ENCODE results near the gene IPO4. TPM values are rescaled to one million over a fixed set of nuclear protein-coding genes. Genes with fewer than 3 reads are reported as not detected.
A peak's percentile ranks its signal among the peaks of the same experiment; 100 is the strongest.

Gene IPO4
- total RNA-seq, 1 donor from 2014 or later = 14.9 TPM

DNA sequence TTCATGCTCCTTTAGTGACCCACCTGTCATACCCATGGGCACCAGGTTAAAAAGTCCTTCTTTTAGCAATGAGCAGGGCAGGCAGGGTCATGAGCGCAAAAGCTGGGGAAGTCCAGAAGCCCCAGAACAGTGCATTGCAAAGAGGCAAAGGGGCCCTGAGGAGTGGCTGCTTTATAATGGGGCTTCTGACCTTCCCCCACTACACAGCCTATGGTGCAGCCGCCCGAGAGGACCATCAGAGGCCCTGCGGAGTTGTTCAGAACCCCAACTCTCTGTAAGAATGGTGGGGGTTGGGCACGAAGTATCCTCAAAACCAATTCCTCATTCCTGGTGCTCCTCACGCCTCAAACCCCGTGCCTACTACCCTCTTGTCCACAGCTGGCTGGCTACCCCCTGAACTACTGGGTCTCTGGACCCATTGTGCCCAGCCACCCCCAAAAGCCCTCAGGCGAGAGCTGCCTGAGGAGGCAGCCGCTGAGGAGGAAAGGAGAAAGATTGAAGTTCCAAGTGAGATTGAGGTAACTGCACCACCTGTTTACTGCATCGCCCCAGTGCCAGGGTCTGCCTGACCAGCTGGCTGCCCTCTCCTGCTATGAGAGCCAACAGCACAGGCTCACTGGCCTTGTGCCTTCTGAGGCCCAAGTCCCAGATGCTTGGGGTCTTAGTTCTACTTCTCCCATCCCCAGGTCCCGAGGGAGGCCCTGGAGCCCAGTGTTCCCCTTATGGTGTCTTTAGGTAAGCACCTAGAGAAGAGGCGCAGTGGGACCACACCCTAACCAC is 10.0 kb downstream of the IPO4 start:
- intact Hi-C loops (cut with micrococcal nuclease) = no loop called here
- DNase-seq (no peak), ATAC-seq (no peak)

DNA sequence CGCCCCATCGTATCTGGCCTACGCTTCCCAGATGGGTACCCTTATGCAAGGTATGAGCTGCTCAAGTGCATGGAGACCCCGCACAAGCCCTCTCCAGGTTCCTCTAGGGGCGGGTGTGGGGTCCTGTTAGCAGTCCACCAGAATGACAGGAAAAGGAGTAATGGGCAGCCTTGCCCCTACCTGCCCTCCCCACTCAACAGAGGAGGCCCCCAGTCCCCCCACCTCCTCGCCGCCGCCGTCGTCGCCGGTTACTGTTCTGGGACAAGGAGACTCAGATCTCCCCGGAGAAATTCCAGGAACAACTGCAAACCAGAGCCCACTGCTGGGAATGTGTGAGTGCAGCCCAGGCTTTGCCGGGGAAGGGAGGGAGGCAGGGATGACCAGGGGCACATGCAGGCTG is 10.7 kb downstream of the IPO4 start:
- no peak for ATAC-seq
- no peak for DNase-seq
- intact Hi-C loops (cut with micrococcal nuclease) = no loop called here

GRCh38 chr14:24177041-24177825 is 11.4 kb downstream of the IPO4 start:
- ATAC-seq = no peak
- no peak for DNase-seq
- intact Hi-C loops (cut with micrococcal nuclease) = no loop called here

GRCh38 chr14:24176599-24176998 is 12.0 kb downstream of the IPO4 start:
- DNase-seq (no peak), ATAC-seq (no peak)
- intact Hi-C loops (cut with micrococcal nuclease) = no loop called here

- DNase-seq (no peak), ATAC-seq (no peak)
- intact Hi-C loops (cut with micrococcal nuclease) = no loop called here
Measured at GRCh38 chr14:24172871-24173281, 15.7 kb downstream of the IPO4 start.

DNA sequence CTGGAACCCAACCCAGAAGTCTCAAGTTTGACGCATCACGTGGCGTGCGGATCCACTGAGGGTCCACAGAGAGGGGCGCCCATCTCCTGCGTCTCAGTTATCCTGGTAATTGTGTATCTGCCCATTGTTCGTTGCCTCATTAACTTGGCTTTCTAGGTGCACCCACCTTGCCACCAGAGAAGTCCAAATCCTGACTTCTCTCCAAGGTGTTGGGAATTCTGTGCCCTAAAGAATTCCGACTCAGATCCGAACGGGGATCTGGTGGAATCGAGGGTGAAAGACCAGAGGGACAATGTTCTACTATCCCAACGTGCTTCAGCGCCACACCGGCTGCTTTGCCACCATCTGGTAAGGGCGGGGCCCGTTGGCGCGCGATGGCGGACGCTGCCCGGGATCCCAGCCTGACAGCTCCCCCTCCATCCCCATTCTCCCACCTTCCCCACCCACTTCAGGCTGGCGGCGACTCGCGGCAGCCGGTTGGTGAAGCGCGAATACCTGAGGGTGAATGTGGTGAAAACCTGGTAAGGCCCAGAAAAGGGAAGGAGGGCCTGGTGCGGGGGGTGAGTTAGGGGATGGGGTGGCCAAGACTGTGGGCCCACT is 16.3 kb downstream of the IPO4 start:
- intact Hi-C loops (cut with micrococcal nuclease) = no loop called here
- ATAC-seq (no peak), DNase-seq (no peak)

- ATAC-seq (peak; percentile 78), DNase-seq (peak; percentile 73)
- intact Hi-C loops (cut with micrococcal nuclease) = no loop called here
Measured at GRCh38 chr14:24171422-24172260, 17.0 kb downstream of the IPO4 start, which contains the start of gene REC8. Gene REC8 (plus strand): TSS chr14:24172080. CDS start chr14:24172553, 473 bp downstream.

- no peak for ATAC-seq
- no peak for DNase-seq
- intact Hi-C loops (cut with micrococcal nuclease) = no loop called here
Measured at GRCh38 chr14:24167469-24168114, 21.0 kb downstream of the IPO4 start.

- DNase-seq (peak; percentile 13), ATAC-seq (no peak)
- intact Hi-C loops (cut with micrococcal nuclease) = no loop called here
Measured at GRCh38 chr14:24165785-24166184, 22.8 kb downstream of the IPO4 start.

GRCh38 chr14:24164518-24164991 is 24.1 kb downstream of the IPO4 start:
- ATAC-seq (no peak), DNase-seq (peak; percentile 18)
- intact Hi-C loops (cut with micrococcal nuclease) = no loop called here

GRCh38 chr14:24162093-24162492 is 26.5 kb downstream of the IPO4 start:
- ATAC-seq = no peak
- DNase-seq = no peak
- intact Hi-C loops (cut with micrococcal nuclease) = no loop called here

GRCh38 chr14:24160850-24161804 is 27.5 kb downstream of the IPO4 start, which contains the start of gene IRF9:
Gene IRF9 (plus strand): TSS chr14:24161265. CDS start chr14:24162145, 880 bp downstream.
- peak; percentile 97 for DNase-seq
- intact Hi-C loops (cut with micrococcal nuclease) = no loop called here
- peak; percentile 93 for ATAC-seq

- intact Hi-C loops (cut with micrococcal nuclease) = no loop called here
- no peak for ATAC-seq
- DNase-seq = no peak
Measured at GRCh38 chr14:24160499-24160849, 28.1 kb downstream of the IPO4 start.

DNA sequence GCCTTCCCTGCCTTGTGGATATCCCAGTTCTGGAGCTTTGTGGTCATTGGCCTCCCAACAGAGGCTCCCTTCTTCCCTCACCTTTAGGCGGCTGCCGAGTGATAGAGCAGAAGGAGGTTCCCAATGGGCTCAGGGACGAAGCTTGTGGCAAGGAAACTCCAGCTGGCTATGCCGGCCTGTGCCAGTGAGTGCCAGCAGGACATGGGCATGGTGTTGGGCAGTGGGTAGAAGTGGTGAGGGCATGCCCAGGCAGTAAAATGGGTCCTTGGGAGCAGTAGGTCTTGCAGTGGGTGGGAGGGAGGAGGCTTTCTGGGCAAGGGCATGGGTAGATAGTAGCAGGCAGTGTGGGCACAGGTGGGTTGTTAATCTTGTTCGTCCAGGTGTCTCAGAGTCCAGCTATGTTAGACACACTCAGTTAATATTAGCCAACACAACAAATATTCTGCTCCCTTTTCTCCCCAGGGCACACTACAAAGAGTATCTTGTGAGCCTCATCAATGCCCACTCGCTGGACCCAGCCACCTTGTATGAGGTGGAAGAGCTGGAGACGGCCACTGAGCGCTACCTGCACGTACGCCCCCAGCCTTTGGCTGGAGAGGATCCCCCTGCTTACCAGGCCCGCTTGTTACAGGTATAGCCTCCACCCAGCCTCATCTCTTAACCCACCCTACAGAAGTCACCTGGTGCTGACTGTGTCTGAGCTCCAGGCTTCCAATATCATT is 28.7 kb downstream of the IPO4 start:
- intact Hi-C loops (cut with micrococcal nuclease) = no loop called here
- DNase-seq (no peak), ATAC-seq (no peak)

DNA sequence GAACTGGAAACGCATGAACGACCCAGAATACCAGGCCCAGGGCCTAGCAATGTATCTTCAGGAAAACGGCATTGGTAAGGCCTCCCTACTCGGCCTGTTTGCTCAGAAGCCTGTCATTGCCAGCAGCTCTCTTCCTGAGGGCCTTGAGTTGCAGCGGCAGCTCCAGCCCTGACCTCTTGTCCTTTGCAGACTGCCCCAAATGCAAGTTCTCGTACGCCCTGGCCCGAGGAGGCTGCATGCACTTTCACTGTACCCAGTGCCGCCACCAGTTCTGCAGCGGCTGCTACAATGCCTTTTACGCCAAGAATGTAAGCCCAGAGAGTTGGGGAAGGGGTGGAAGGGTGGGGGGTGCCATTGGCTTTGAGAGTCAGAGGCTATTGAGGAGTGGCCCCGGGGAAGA is 31.3 kb downstream of the IPO4 start:
- no peak for ATAC-seq
- DNase-seq = no peak
- intact Hi-C loops (cut with micrococcal nuclease) = no loop called here

GRCh38 chr14:24156840-24157239 is 31.8 kb downstream of the IPO4 start:
- intact Hi-C loops (cut with micrococcal nuclease) = no loop called here
- no peak for DNase-seq
- no peak for ATAC-seq

GRCh38 chr14:24155100-24155499 is 33.5 kb downstream of the IPO4 start:
- intact Hi-C loops (cut with micrococcal nuclease) = no loop called here
- DNase-seq (no peak), ATAC-seq (no peak)

Measured in left ventricle myocardium superior (tissue), 1 donor.